Activated naive CD4-positive, alpha-beta T cell treated with anti-CD3 and anti-CD28 coated beads for 36 hours (primary cell): ENCODE results near the gene IL15. TPM values are rescaled to one million over a fixed set of nuclear protein-coding genes. Genes with fewer than 3 reads are reported as not detected.
"Not testable (repeated sequence)": the region's sequence is repeated elsewhere in the genome, so short reads cannot be mapped to it uniquely, and the experiment has no call there.

Experiments used
- CTCF ChIA-PET: fragments of 350-600 bp; sonication (Branson Sonifier 250); formaldehyde crosslinking; loops from one replicate; lab custom pipeline; 2021; ENCODE audit warnings: antibody characterized with exemption; lab: Charles Lee
- DNase-seq: peaks from one replicate; pipeline ENCODE4 v3.0.0-alpha.2; 2020
- H3K27ac Mint-ChIP-seq: one replicate; pipeline ENCODE4 v1.8.0; 2021; ENCODE audit warnings: mild to moderate bottlenecking, mixed read lengths
- H3K27me3 Mint-ChIP-seq: one replicate; pipeline ENCODE4 v1.8.0; 2021; ENCODE audit warnings: low read depth, mixed read lengths
- H3K36me3 Mint-ChIP-seq: one replicate; pipeline ENCODE4 v1.8.0; 2021; ENCODE audit warnings: low read depth, mixed read lengths
- H3K4me1 Mint-ChIP-seq: one replicate; pipeline ENCODE4 v1.8.0; 2021; ENCODE audit warnings: low read depth, mixed read lengths
- H3K4me3 Mint-ChIP-seq: one replicate; pipeline ENCODE4 v1.8.0; 2021; ENCODE audit warnings: mild to moderate bottlenecking, moderate library complexity, mixed read lengths
- H3K9me3 Mint-ChIP-seq: one replicate; pipeline ENCODE4 v1.8.0; 2021; ENCODE audit warnings: mixed read lengths
- intact Hi-C: fragments of 100-400 bp; cut with micrococcal nuclease; formaldehyde crosslinking; loops from one replicate; pipeline ENCODE4 v1.15.1; 2023
- total RNA-seq, 2 experiments: library from RNA; stranded (reverse); gene quantifications; one replicate each; pipeline ENCODE4 v1.2.3, GENCODE V29; 2021

IL15 gene
- total RNA-seq, 2 experiments from 2014 or later = 0.19 to 0.52 TPM

DNA sequence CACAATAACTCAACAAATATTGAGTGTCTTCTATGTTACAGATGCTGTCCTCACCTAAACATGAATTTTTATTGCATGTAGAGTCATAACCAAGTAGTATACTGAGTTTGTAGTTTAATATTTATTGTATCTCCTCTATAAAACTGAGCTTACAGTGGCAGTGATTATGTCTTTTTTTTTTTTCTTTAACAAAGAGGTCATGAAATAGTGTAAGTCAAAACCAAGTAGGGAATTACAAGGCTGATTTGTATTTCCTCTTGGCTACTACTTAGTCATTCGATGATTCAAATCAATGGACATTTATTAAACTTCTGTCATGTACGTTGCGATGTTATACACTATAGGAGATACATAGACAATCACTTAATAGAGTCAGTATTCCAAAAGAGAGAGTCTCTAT, 48.4 kb downstream of the IL15 start:
- Mint-ChIP-seq H3K27me3 (no peaks in the 10 kb centered on the region), H3K4me1 (no peaks in the 10 kb centered on the region), H3K4me3 (no peak overlapping the region), H3K36me3 (no peaks in the 10 kb centered on the region), H3K9me3 (no peaks in the 10 kb centered on the region), H3K27ac (no peak overlapping the region)
- CTCF ChIA-PET = no interaction called here
- DNase-seq = no peak
- intact Hi-C loops = no loop called here

- Mint-ChIP-seq H3K27me3 (no peaks in the 10 kb centered on the region), H3K9me3 (no peaks in the 10 kb centered on the region), H3K36me3 (no peaks in the 10 kb centered on the region), H3K27ac (no peak overlapping the region), H3K4me1 (no peaks in the 10 kb centered on the region), H3K4me3 (no peak overlapping the region)
- intact Hi-C loops = no loop called here
- DNase-seq = no peak
- CTCF ChIA-PET = no interaction called here
Measured at GRCh38 chr4:141686146-141686775, 49.9 kb downstream of the IL15 start.

DNA sequence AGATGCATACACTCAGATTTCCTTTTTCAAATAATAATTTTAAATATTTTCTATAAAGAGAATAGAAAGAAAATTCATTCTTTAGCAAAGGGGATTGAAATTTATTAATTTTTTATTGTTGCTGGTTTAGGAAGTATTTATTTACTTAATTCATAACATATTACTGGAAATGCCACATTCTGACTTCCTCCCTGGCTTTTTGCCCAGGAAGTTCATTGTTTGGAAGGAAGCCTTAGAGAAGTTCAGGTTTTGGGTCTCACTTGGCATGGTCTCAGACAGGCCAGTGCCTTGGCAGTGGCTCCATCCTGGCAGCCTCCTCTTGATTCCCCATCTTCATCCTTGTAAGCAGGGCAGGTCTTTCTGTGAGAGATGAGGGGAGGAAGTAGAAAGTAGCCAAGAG, 50.5 kb downstream of the IL15 start:
- intact Hi-C loops = no loop called here
- no peaks in the 10 kb centered on the region for H3K9me3 Mint-ChIP-seq
- no peak overlapping the region for H3K27ac Mint-ChIP-seq
- no peak overlapping the region for H3K4me3 Mint-ChIP-seq
- H3K36me3 Mint-ChIP-seq = no peaks in the 10 kb centered on the region
- no peaks in the 10 kb centered on the region for H3K27me3 Mint-ChIP-seq
- DNase-seq = no peak
- no peaks in the 10 kb centered on the region for H3K4me1 Mint-ChIP-seq
- CTCF ChIA-PET = no interaction called here

DNA sequence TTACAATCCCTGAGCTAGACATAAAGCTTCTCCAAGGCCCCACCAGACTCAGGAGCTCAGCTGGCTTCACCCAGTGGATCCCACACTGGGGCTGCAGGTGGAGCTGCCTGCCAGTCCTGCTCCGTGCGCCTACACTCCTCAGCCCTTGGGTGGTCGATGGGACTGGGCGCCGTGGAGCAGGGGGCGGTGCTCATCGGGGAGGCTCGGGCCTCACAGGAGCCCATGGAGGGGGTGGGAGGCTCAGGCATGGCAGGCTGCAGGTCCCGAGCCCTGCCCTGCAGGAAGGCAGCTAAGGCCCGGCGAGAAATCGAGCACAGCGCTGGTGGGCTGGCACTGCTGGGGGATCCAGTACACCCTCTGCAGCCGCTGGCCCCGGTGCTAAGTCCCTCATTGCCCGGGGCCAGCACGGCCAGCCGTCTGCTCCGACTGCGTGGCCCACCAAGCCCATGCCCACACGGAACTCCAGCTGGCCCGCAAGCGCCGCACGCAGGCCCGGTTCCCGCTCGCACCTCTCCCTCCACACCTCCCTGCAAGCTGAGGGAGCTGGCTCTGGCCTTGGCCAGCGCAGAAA, 53.4 kb downstream of the IL15 start:
- intact Hi-C loops, H3K4me1 Mint-ChIP-seq, CTCF ChIA-PET, DNase-seq, H3K27me3 Mint-ChIP-seq, H3K4me3 Mint-ChIP-seq, H3K9me3 Mint-ChIP-seq, H3K36me3 Mint-ChIP-seq, H3K27ac Mint-ChIP-seq: not testable (repeated sequence)

DNA sequence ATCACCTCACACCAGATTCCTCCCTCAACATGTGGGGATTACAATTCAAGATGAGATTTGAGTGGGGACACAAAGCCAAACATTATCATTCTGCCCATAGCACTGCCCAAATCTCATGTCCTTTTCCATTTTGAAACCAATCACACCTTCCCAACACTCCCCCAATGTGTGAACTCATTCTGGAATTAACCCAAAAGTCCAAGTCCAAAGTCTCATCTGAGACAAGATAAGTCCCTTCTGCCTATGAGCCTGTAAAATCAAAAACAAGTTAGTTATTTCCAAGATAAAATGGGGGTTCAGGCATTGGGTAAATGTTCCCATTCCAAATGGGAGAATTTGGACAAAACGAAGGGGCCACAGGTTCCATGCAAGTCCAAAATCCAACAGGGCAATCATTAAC, 54.9 kb downstream of the IL15 start:
- H3K27me3 Mint-ChIP-seq, H3K9me3 Mint-ChIP-seq, H3K4me1 Mint-ChIP-seq, DNase-seq, H3K4me3 Mint-ChIP-seq, intact Hi-C loops, CTCF ChIA-PET, H3K36me3 Mint-ChIP-seq, H3K27ac Mint-ChIP-seq: not testable (repeated sequence)

GRCh38 chr4:141692081-141692480, 55.7 kb downstream of the IL15 start:
- no peak overlapping the region for H3K27ac Mint-ChIP-seq
- CTCF ChIA-PET = no interaction called here
- H3K27me3 Mint-ChIP-seq = no peaks in the 10 kb centered on the region
- intact Hi-C loops = no loop called here
- no peaks in the 10 kb centered on the region for H3K9me3 Mint-ChIP-seq
- H3K4me1 Mint-ChIP-seq = no peaks in the 10 kb centered on the region
- no peak for DNase-seq
- H3K36me3 Mint-ChIP-seq = no peaks in the 10 kb centered on the region
- H3K4me3 Mint-ChIP-seq = no peak overlapping the region

DNA sequence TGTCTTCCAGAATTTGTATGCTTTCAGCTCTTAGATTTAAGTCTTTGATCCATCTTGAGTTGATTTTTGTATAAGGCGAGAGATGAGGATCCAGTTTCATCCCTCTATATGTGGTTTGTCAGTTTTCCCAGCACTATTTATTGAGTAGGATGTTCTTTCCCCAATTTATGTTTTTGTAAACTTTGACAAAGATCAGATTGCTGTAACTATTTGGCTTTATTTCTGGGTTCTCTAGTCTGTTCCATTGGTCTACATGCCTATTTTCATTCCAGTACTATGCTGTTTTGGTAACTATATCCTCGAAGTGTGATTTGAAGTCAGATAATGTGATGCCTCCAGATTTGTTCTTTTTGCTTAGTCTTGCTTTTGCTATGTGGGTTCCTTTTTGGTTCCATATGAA, 60.7 kb downstream of the IL15 start:
- CTCF ChIA-PET = no interaction called here
- Mint-ChIP-seq H3K27me3 (no peaks in the 10 kb centered on the region), H3K36me3 (no peaks in the 10 kb centered on the region), H3K4me3 (no peak overlapping the region), H3K4me1 (no peaks in the 10 kb centered on the region), H3K27ac (no peak overlapping the region), H3K9me3 (no peaks in the 10 kb centered on the region)
- DNase-seq = no peak
- intact Hi-C loops = no loop called here

- H3K36me3 Mint-ChIP-seq = no peaks in the 10 kb centered on the region
- no peak overlapping the region for H3K4me3 Mint-ChIP-seq
- CTCF ChIA-PET = no interaction called here
- H3K4me1 Mint-ChIP-seq = no peaks in the 10 kb centered on the region
- DNase-seq = peak; percentile 19
- no peak overlapping the region for H3K27ac Mint-ChIP-seq
- intact Hi-C loops = no loop called here
- no peaks in the 10 kb centered on the region for H3K27me3 Mint-ChIP-seq
- H3K9me3 Mint-ChIP-seq = peaks cover 9% of the 10 kb centered on the region
Measured at GRCh38 chr4:141702472-141703182, 66.2 kb downstream of the IL15 start.

DNA sequence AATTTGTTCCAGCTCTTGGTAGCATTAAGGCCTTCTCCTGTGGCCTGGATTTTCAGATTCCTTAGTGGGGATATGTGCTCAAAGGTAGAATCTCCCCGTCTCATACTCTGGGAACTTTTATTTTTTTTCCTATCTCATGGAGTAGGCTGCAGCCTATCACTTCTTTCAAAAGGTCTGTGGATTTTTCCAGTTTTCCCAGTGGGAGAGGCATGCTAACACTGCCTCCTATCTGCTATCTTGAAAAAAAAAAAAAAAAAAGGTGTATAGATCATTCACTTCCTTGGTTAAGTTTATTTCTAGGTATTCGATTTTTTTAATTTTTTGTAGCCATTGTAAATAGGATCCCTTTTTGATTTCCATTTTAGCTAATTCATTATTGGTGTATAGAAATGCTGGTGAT, 67.1 kb downstream of the IL15 start:
- no peak for DNase-seq
- intact Hi-C loops = no loop called here
- Mint-ChIP-seq H3K9me3 (peaks cover 9% of the 10 kb centered on the region), H3K4me1 (no peaks in the 10 kb centered on the region), H3K36me3 (no peaks in the 10 kb centered on the region), H3K27ac (no peak overlapping the region), H3K27me3 (no peaks in the 10 kb centered on the region), H3K4me3 (no peak overlapping the region)
- CTCF ChIA-PET = no interaction called here

GRCh38 chr4:141705048-141705746, 68.8 kb downstream of the IL15 start:
- H3K4me1 Mint-ChIP-seq = no peaks in the 10 kb centered on the region
- no peaks in the 10 kb centered on the region for H3K36me3 Mint-ChIP-seq
- CTCF ChIA-PET = no interaction called here
- peaks cover 9% of the 10 kb centered on the region for H3K9me3 Mint-ChIP-seq
- H3K27ac Mint-ChIP-seq = no peak overlapping the region
- intact Hi-C loops = no loop called here
- no peak overlapping the region for H3K4me3 Mint-ChIP-seq
- no peak for DNase-seq
- no peaks in the 10 kb centered on the region for H3K27me3 Mint-ChIP-seq

GRCh38 chr4:141705747-141706377, 69.5 kb downstream of the IL15 start:
- no peaks in the 10 kb centered on the region for H3K4me1 Mint-ChIP-seq
- H3K27ac Mint-ChIP-seq = no peak overlapping the region
- intact Hi-C loops = no loop called here
- CTCF ChIA-PET = no interaction called here
- no peak overlapping the region for H3K4me3 Mint-ChIP-seq
- H3K36me3 Mint-ChIP-seq = no peaks in the 10 kb centered on the region
- H3K27me3 Mint-ChIP-seq = no peaks in the 10 kb centered on the region
- no peak for DNase-seq
- H3K9me3 Mint-ChIP-seq = peaks cover 9% of the 10 kb centered on the region

- intact Hi-C loops = no loop called here
Measured at GRCh38 chr4:141706445-141706844, 70.1 kb downstream of the IL15 start.

More at GRCh38 chr4:141706445-141706844, 70.1 kb downstream of the IL15 start:
- H3K9me3 Mint-ChIP-seq = peaks cover 9% of the 10 kb centered on the region
- no peak overlapping the region for H3K27ac Mint-ChIP-seq
- H3K4me3 Mint-ChIP-seq = no peak overlapping the region
- H3K36me3 Mint-ChIP-seq = no peaks in the 10 kb centered on the region
- H3K27me3 Mint-ChIP-seq = no peaks in the 10 kb centered on the region
- CTCF ChIA-PET = no interaction called here
- no peak for DNase-seq
- no peaks in the 10 kb centered on the region for H3K4me1 Mint-ChIP-seq
